Choroid plexus epithelial cell (primary cell): ENCODE measurements around the gene MPC1.
"Not testable (repeated sequence)": the region's sequence is repeated elsewhere in the genome, so short reads cannot be mapped to it uniquely, and the experiment has no call there.

ENCODE experiments used
- DNase-seq: peaks from one replicate; pipeline ENCODE4 v3.0.0-alpha.2; 2010; ENCODE audit warnings: low read depth
- H3K4me3 ChIP-seq: 2 replicates; pipeline ENCODE4 v1.5.1; 2011; ENCODE audit warnings: low read depth, mild to moderate bottlenecking, control low read depth, low read length, moderate library complexity
- TF ChIP-seq, protein P1 (sequence below): conservative IDR thresholded peaks from 2 replicates; pipeline ENCODE4 v1.5.1; 2011; ENCODE audit warnings: low read depth, mild to moderate bottlenecking, control low read depth, inconsistent platforms, low read length, moderate library complexity

Gene MPC1

GRCh38 chr6:166408936-166409755 lies 26.4 kb upstream of the MPC1 start:
- H3K4me3 ChIP-seq = no peak overlapping the region
- TF ChIP-seq, protein P1, sequence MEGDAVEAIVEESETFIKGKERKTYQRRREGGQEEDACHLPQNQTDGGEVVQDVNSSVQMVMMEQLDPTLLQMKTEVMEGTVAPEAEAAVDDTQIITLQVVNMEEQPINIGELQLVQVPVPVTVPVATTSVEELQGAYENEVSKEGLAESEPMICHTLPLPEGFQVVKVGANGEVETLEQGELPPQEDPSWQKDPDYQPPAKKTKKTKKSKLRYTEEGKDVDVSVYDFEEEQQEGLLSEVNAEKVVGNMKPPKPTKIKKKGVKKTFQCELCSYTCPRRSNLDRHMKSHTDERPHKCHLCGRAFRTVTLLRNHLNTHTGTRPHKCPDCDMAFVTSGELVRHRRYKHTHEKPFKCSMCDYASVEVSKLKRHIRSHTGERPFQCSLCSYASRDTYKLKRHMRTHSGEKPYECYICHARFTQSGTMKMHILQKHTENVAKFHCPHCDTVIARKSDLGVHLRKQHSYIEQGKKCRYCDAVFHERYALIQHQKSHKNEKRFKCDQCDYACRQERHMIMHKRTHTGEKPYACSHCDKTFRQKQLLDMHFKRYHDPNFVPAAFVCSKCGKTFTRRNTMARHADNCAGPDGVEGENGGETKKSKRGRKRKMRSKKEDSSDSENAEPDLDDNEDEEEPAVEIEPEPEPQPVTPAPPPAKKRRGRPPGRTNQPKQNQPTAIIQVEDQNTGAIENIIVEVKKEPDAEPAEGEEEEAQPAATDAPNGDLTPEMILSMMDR = no peak
- no peak for DNase-seq

- DNase-seq = no peak
- TF ChIP-seq, protein P1 = no peak
Measured at GRCh38 chr6:166406197-166406596, 23.5 kb upstream of the MPC1 start.

GRCh38 chr6:166405386-166405785 lies 22.6 kb upstream of the MPC1 start:
- no peak for DNase-seq
- TF ChIP-seq, protein P1 = no peak
- H3K4me3 ChIP-seq = no peak overlapping the region

More at GRCh38 chr6:166406197-166406596, 23.5 kb upstream of the MPC1 start:
- H3K4me3 ChIP-seq = no peak overlapping the region

GRCh38 chr6:166402582-166403277 lies 20.0 kb upstream of the MPC1 start:
- TF ChIP-seq, protein P1 = no peak
- DNase-seq = no peak
- H3K4me3 ChIP-seq = no peak overlapping the region

GRCh38 chr6:166400649-166401250 lies 18.0 kb upstream of the MPC1 start:
- H3K4me3 ChIP-seq = not testable (repeated sequence)
- peak; percentile 90 for DNase-seq
- TF ChIP-seq, protein P1 = peak; percentile 84

DNA sequence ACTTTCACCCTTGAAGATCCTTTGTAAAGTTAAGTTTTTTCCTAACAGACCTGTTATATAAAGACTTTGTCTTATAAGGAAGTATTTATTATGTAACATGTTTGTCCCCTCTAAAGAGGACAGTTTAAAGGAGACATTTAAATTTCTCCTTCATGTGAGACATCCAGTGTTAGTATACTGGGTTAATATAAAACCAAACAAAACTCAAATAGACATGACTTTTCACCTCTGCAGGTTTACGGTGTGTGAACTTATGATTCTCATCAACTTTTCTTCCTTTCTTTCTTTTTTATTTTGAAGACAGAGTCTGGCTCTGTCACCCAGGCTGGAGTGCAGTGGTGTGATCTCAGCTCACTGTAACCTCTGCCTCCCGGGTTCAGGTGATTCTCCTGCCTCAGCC lies 17.4 kb upstream of the MPC1 start:
- DNase-seq = no peak
- TF ChIP-seq, protein P1 = no peak
- no peak overlapping the region for H3K4me3 ChIP-seq
